NCI-H1417 treated with DMSO at 0.1 percent for 48 hours (cell line): ENCODE results near the gene STAB2.

Experiments
- DNase-seq: peaks from one replicate; lab custom pipeline; 2025; lab: John Stamatoyannopoulos, UW

STAB2 gene

GRCh38 chr12:103783744-103784664, 196.9 kb downstream of the STAB2 start:
- DNase-seq, result no peak

GRCh38 chr12:103785243-103786031, 198.4 kb downstream of the STAB2 start:
- no peak for DNase-seq

- no peak for DNase-seq
Observed at GRCh38 chr12:103786201-103786600, 199.1 kb downstream of the STAB2 start.

- DNase-seq, result no peak
Observed at GRCh38 chr12:103791350-103791920, 204.4 kb downstream of the STAB2 start.

- DNase-seq, result no peak
Observed at GRCh38 chr12:103793046-103793445, 206.0 kb downstream of the STAB2 start.

GRCh38 chr12:103793512-103794045, 206.5 kb downstream of the STAB2 start:
- DNase-seq, result no peak

GRCh38 chr12:103794309-103795213, 207.5 kb downstream of the STAB2 start:
- DNase-seq, result no peak

GRCh38 chr12:103798586-103798985, 211.5 kb downstream of the STAB2 start:
- no peak for DNase-seq

- no peak for DNase-seq
Observed at GRCh38 chr12:103799504-103799856, 212.4 kb downstream of the STAB2 start.

- peak; percentile 98 for DNase-seq
Observed at GRCh38 chr12:103799857-103800771, 213.0 kb downstream of the STAB2 start.

- DNase-seq, result no peak
Observed at GRCh38 chr12:103801709-103802585, 214.9 kb downstream of the STAB2 start.

GRCh38 chr12:103802586-103802886, 215.5 kb downstream of the STAB2 start:
- DNase-seq, result no peak

GRCh38 chr12:103803847-103804246, 216.8 kb downstream of the STAB2 start:
- DNase-seq, result no peak

GRCh38 chr12:103805655-103806360, 218.7 kb downstream of the STAB2 start:
- no peak for DNase-seq

GRCh38 chr12:103806803-103807202, 219.7 kb downstream of the STAB2 start:
- DNase-seq, result no peak

GRCh38 chr12:103807561-103808238, 220.6 kb downstream of the STAB2 start:
- no peak for DNase-seq

- no peak for DNase-seq
Observed at GRCh38 chr12:103808239-103808880, 221.3 kb downstream of the STAB2 start.

GRCh38 chr12:103809154-103809553, 222.1 kb downstream of the STAB2 start:
- no peak for DNase-seq
